A673 (cell line): ENCODE data around the gene GABRR2. TPM values are rescaled to one million over a fixed set of nuclear protein-coding genes. Genes with fewer than 3 reads are reported as not detected.

Source experiments
- BruUV-seq: library from RNA; stranded (reverse); fragments of 400-500 nt; replicated peaks from 2 replicates; lab custom pipeline; 2021; lab: Mats Ljungman, UMichigan
- CTCF ChIA-PET: fragments of 300-600 bp; sonication (Branson Sonifier 250); formaldehyde crosslinking; loops from one replicate; lab custom pipeline; 2022; ENCODE audit warnings: antibody characterized with exemption; lab: Charles Lee
- POLR2A ChIA-PET: fragments of 300-600 bp; sonication (Branson Sonifier 250); formaldehyde crosslinking; loops from one replicate; lab custom pipeline; 2022; ENCODE audit warnings: antibody characterized with exemption; ENCODE audit not compliant: low non-redundant PET; lab: Charles Lee
- DNase-seq: peaks from one replicate; pipeline ENCODE4 v3.0.0-alpha.2; 2015; ENCODE audit warnings: low spot score
- H3K27ac ChIP-seq: fragments of 200-600 bp; sonication (generic); 2 replicates; pipeline ENCODE4 v1.5.1; 2016; ENCODE audit warnings: mixed run types, low read depth, mild to moderate bottlenecking, mixed read lengths, antibody characterized with exemption, low read length; ENCODE audit not compliant: poor library complexity, severe bottlenecking
- H3K27me3 ChIP-seq: fragments of 200-600 bp; sonication (generic); replicated peaks from 2 replicates; pipeline ENCODE4 v1.6.1; 2017; ENCODE audit warnings: mixed run types, low read depth, mild to moderate bottlenecking, mixed read lengths, antibody characterized with exemption, low read length; ENCODE audit not compliant: insufficient read depth, poor library complexity
- H3K36me3 ChIP-seq: fragments of 200-600 bp; sonication (generic); 2 replicates; pipeline ENCODE4 v1.6.1; 2016; ENCODE audit warnings: mixed run types, mild to moderate bottlenecking, mixed read lengths, antibody characterized with exemption, low read length; ENCODE audit not compliant: insufficient read depth, poor library complexity, severe bottlenecking
- H3K4me1 ChIP-seq: fragments of 200-600 bp; sonication (generic); 2 replicates; pipeline ENCODE4 v1.6.1; 2017; ENCODE audit warnings: mixed run types, mild to moderate bottlenecking, mixed read lengths, antibody characterized with exemption, low read length; ENCODE audit not compliant: insufficient read depth, poor library complexity, severe bottlenecking
- H3K4me3 ChIP-seq: fragments of 200-600 bp; sonication (generic); 2 replicates; pipeline ENCODE4 v1.5.1; 2016; ENCODE audit warnings: low read depth, mixed run types, mild to moderate bottlenecking, mixed read lengths, low read length; ENCODE audit not compliant: poor library complexity, severe bottlenecking
- H3K9me3 ChIP-seq: fragments of 200-600 bp; sonication (generic); 2 replicates; pipeline ENCODE4 v1.6.1; 2016; ENCODE audit warnings: mixed run types, low read depth, mild to moderate bottlenecking, mixed read lengths, antibody characterized with exemption, low read length; ENCODE audit not compliant: poor library complexity, severe bottlenecking
- EZH2 ChIP-seq: fragments of 200-600 bp; sonication (generic); IDR thresholded peaks from 2 replicates; pipeline ENCODE4 v1.6.1; 2017; ENCODE audit warnings: borderline replicate concordance, low read depth, mild to moderate bottlenecking, mixed read lengths, antibody characterized with exemption, low read length; ENCODE audit not compliant: poor library complexity, severe bottlenecking
- intact Hi-C: fragments of 100-400 bp; cut with micrococcal nuclease; formaldehyde crosslinking; loops from one replicate; pipeline ENCODE4 v1.10.0; 2022; ENCODE audit not compliant: unreplicated experiment
- total RNA-seq: library from RNA; stranded (reverse); gene quantifications from 2 replicates; pipeline ENCODE4 v1.2.3, GENCODE V29; 2021
- TF ChIP-seq, protein P1 (sequence below): fragments of 300-800, 200-600 bp; sonication (generic); conservative IDR thresholded peaks from 2 replicates; pipeline ENCODE4 v1.5.1; 2017; ENCODE audit warnings: low read depth, mild to moderate bottlenecking, antibody characterized with exemption, low read length, moderate library complexity, mixed read lengths

The GABRR2 gene
- total RNA-seq, 1 experiment from 2014 or later = 0.67 TPM

DNA sequence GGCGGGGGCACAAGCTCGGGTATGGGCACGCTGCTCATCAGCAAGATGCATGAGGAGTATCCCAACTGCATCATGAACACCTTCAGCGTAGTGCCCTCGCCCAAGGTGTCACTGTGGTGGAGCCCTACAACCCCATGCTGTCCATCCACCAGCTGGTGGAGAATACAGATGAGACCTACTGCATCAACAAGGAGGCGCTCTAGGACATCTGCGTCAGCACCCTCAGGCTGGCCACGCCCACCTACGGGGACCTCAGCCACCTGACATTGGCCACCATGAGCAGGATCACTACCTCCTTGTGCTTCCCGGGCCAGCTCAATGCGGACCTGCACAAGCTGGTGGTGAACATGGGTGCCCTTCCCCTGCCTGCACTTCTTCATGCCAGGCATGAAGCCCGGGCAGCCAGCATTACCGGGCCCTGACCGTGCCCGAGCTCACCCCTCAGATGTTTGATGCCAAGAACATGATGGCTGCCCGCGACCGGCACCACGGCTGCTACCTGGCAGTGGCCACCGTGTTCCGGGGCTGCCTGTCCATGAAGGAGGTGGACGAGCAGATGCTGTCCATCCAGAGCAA lies 12.8 kb downstream of the GABRR2 start:
- intact Hi-C loops = no loop called here
- no TSS peak for BruUV-seq
- Histone ChIP-seq H3K27me3 (no peaks in the 10 kb centered on the region), H3K9me3 (no peaks in the 10 kb centered on the region), H3K36me3 (no peaks in the 10 kb centered on the region), H3K4me3 (no peak overlapping the region), H3K4me1 (peaks cover 24% of the 10 kb centered on the region), H3K27ac (no peak overlapping the region)
- CTCF ChIA-PET = no interaction called here
- TF ChIP-seq, protein P1, sequence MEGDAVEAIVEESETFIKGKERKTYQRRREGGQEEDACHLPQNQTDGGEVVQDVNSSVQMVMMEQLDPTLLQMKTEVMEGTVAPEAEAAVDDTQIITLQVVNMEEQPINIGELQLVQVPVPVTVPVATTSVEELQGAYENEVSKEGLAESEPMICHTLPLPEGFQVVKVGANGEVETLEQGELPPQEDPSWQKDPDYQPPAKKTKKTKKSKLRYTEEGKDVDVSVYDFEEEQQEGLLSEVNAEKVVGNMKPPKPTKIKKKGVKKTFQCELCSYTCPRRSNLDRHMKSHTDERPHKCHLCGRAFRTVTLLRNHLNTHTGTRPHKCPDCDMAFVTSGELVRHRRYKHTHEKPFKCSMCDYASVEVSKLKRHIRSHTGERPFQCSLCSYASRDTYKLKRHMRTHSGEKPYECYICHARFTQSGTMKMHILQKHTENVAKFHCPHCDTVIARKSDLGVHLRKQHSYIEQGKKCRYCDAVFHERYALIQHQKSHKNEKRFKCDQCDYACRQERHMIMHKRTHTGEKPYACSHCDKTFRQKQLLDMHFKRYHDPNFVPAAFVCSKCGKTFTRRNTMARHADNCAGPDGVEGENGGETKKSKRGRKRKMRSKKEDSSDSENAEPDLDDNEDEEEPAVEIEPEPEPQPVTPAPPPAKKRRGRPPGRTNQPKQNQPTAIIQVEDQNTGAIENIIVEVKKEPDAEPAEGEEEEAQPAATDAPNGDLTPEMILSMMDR = no peak
- TF ChIP-seq EZH2 = no peak
- POLR2A ChIA-PET = no interaction called here
- DNase-seq = no peak

DNA sequence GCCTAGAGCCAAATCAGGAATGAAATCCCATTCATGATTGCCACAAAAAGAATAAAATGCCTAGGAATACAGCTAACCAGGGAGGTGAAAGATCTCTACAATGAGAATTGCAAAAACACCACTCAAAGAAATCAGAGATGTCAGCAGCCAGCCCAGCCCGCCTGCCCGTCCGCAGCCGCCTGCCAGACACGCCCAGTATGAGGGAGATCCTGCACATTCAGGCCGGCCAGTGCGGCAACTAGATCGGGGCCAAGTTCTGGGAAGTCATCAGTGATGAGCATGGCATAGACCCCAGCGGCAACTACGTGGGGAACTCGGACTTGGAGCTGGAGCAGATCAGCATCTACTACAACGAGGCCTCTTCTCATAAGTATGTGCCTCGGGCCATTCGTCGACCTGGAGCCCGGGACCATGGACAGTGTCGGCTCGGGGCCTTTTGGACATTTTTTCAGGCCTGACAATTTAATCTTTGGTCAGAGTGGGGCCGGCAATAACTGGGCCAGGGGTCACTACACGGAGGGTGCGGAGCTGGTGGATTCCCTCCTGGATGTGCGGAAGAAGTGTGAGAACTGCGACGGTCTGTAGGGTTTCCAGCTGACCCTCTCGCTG lies 13.4 kb downstream of the GABRR2 start:
- Histone ChIP-seq H3K27ac (no peak overlapping the region), H3K9me3 (no peaks in the 10 kb centered on the region), H3K4me3 (no peak overlapping the region), H3K27me3 (no peaks in the 10 kb centered on the region), H3K4me1 (peaks cover 26% of the 10 kb centered on the region), H3K36me3 (no peaks in the 10 kb centered on the region)
- POLR2A ChIA-PET = no interaction called here
- TF ChIP-seq, protein P1 = no peak
- TF ChIP-seq EZH2 = no peak
- intact Hi-C loops = no loop called here
- no peak for DNase-seq
- no TSS peak for BruUV-seq
- CTCF ChIA-PET = no interaction called here

DNA sequence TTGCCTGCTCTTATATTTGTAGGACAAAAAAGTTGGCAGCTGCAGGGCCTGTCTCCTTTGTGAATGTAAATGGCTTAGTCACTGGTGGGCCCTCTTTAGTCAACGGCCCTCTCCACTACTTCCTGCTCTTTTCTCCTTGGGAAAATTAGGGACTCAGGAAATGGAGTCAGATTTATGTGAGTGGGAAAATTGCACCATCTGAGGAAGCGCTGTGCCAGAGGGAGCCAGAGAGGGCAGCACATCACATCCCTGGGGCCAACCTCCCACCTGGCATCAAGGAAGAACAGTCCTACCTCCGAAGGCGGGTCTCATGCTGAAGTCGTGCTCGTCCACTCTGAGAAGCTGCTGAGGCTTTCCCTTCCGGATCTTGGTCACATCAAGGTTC lies 15.6 kb downstream of the GABRR2 start:
- DNase-seq = peak; percentile 55
- no peaks in the 10 kb centered on the region for H3K9me3 ChIP-seq
- H3K4me1 ChIP-seq = peaks cover 26% of the 10 kb centered on the region
- no TSS peak for BruUV-seq
- H3K27me3 ChIP-seq = no peaks in the 10 kb centered on the region
- TF ChIP-seq, protein P1 = peak; percentile 47; the same call in 1 of the 2 replicates
- no peak for TF ChIP-seq EZH2
- H3K4me3 ChIP-seq = no peak overlapping the region
- ChIA-PET POLR2A (no interaction called here), CTCF (no interaction called here)
- no peaks in the 10 kb centered on the region for H3K36me3 ChIP-seq
- peak overlapping the region; percentile 74 for H3K27ac ChIP-seq
- intact Hi-C loops = loop anchor here (5.0 kb wide), 1 partner anchor 53 kb away; the partner anchor contains the start of gene UBE2J1
